GM21367 (cell line): ENCODE measurements around the gene JADE2.
"Not testable (repeated sequence)": the region's sequence is repeated elsewhere in the genome, so short reads cannot be mapped to it uniquely, and the experiment has no call there.

Experiments used
- ATAC-seq: cut with Tn5 transposase; IDR thresholded peaks from one replicate; pipeline ENCODE4 v1.9.1; 2021; ENCODE audit not compliant: unreplicated experiment

Gene JADE2

GRCh38 chr5:134507452-134507851 lies 18.0 kb upstream of the JADE2 start:
- ATAC-seq: no peak

DNA sequence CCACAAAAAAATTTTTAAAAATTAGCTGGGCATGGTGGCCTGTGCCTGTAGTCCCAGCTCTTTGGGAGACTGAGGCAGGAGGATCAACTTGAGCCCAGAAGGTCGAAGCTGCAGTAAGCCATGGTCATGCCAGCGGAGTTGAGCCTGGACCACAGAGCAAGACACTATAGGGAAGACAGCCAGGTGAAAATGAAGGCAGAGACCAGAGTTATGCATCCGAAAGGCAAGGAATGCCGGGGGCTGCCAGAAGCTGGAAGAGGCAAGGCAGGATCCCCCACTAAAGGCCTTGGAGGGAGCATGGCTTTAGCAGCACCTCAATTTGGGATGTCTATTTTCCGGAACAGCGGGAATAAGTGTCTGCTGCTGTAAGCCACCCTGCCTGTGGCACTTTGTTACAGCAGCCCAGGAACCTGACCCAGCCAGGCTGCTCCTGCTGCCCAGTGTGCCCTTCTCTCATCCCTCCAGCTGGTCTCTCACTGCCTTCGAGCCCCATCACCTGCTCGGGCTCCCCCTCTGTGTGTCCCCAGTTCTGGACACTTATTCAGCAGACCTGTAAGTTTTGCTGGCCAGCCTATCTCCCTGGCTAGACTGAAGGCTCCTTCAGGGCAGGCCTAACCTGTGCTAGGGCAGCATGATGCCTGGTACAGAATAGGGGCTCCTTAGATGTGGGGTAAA lies 16.8 kb upstream of the JADE2 start:
- no peak for ATAC-seq

GRCh38 chr5:134509308-134510040 lies 16.0 kb upstream of the JADE2 start:
- ATAC-seq: no peak

- no peak for ATAC-seq
Observed at GRCh38 chr5:134510970-134511795, 14.3 kb upstream of the JADE2 start.

DNA sequence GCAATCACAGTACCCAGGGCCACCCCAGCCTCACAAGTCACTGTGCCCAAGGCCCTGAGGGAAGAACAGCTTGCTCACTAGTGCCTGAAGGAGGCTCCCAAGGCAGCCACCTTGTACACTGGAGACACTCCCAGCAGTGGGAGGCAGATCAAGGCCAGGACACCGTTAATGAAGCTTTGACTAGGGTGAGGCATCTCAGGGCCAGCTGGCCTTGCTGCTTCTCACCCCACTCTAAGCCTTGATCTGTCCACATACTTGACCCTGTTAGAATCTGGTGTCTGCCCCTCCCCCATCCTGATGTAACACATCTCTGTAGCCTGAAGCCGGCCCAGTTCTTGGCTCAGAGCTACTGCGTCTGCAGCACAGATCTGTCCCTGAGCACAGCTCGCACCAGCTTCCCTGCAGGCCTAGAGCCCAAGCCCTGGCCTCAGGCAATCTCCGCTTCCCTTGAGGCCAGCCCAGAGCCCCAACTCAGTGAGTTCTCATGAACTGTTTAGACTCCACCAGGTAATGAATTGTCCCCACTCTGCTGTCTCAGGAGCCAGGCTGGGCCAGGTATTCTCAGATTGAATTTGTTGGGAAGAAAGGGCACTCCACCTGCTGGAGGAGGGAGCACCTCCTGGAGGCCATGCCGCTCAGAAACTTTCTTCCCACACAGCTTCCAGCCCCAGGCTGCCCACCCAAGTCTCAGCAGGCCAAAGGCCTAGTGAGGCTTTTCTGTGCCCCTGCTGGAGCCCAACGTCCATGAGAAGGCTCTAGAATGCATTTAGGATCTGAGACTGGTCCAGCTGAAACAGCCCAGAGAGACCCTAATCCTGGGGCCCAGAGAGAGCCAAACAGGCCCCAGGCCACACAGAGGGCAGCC lies 13.4 kb upstream of the JADE2 start:
- ATAC-seq: no peak

- no peak for ATAC-seq
Observed at GRCh38 chr5:134512661-134512999, 12.8 kb upstream of the JADE2 start.

DNA sequence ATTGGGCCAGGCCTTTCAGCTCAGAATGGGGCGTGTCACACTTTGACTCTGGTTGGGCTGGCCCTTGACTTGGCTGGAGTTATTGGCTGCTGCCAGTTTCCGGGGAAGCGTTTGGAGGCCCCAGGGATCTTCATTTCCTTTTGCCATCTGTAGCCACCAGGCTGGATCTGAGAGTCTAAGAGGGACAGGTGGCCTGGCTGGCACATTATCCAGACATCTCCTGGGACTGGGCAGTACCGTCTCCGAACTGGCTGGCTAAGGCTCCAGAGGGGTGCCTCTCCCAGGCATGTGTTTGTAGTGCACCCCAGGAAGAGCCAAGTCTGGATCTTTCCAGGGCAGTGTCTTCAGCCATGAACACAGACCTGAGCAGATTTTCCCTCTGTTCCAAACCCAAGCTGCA lies 9.7 kb upstream of the JADE2 start:
- no peak for ATAC-seq

DNA sequence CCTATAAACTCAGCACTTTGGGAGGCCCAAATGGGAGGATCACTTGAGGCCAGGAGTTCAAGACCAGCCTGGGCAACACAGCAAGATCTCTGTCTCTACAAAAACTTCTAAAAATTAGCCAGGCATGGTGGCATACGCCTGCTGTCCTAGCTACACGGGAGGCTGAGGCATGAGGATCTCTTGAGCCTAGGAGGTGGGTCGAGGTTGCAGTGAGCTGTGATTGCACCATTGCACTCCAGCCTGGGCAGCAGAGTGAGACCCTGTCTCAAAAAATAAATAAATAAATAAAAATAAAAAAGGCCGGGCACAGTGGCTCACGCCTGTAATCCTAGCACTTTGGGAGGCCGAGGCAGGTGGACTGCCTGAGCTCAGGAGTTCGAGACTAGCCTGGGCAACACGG lies 8.5 kb upstream of the JADE2 start:
- ATAC-seq: not testable (repeated sequence)

DNA sequence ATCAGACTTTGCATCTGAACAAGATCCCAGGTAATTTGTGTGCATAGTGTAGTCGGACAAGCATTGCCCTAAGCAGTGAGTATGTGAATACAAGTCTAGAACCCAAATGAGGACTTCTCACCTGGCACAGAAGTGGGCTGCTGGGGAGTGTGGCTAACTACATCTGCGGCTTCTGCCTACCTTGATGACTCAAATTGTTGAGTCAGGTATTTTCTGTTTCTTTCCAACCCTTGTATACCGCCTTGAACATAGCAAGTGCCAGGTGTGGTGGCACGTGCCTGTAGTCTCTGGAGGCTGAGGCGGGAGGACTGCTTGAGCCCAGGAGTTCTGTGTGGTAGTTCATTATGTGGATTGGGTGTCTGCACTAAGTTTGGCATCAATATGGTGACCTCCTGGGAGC lies 7.9 kb upstream of the JADE2 start:
- ATAC-seq: no peak

- ATAC-seq: no peak
Observed at GRCh38 chr5:134519989-134520388, 5.5 kb upstream of the JADE2 start.

DNA sequence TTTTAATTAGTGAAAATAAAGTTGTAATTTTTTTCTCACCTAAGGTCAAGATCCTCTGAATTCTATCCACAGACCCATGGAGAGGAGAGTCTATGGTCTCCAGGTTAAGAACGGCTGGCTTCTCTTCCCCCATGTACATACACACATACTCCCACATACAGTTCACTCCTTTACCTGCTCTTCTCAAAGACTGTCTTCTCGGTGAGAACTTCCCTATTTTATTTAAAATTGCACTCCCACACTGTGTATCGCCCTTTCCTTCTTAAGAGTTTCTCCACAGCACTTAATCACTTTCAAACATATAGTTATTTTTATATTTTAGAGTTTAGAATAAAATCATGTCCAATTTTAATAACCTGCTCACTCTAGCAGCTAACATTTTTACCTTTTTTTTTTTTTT lies 3.6 kb upstream of the JADE2 start:
- ATAC-seq: no peak

GRCh38 chr5:134523543-134524271 lies 1.8 kb upstream of the JADE2 start:
- no peak for ATAC-seq

DNA sequence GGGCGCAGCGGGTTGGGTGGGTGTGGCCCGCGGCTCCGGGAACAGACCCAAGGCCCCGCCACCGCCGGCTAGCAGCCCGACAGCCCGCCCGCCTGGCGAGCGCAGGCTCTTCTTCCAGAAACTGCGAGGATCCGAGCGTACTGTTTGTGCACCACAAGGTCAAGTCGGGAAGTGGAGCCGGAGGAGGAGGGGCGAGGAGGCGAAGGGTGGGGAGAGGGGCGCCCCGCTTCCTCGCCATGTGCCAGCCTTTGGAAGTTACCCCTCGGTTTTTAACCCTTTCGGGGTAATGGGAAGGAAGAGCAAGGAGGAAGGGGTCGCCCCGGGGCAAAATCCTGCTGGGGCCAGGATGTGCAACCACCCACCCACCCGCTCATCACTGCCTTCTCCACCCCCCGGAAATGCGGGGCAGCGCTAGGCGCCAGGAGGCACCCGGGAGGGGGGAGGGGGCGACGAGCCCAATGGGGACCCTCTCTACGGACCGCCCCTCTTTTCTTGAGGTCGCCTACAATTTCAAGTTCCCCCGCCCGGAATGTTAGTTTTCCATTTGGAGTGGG lies 1.1 kb upstream of the JADE2 start:
- no peak for ATAC-seq

GRCh38 chr5:134525683-134526482 lies 413 bp downstream of the JADE2 start:
- no peak for ATAC-seq

DNA sequence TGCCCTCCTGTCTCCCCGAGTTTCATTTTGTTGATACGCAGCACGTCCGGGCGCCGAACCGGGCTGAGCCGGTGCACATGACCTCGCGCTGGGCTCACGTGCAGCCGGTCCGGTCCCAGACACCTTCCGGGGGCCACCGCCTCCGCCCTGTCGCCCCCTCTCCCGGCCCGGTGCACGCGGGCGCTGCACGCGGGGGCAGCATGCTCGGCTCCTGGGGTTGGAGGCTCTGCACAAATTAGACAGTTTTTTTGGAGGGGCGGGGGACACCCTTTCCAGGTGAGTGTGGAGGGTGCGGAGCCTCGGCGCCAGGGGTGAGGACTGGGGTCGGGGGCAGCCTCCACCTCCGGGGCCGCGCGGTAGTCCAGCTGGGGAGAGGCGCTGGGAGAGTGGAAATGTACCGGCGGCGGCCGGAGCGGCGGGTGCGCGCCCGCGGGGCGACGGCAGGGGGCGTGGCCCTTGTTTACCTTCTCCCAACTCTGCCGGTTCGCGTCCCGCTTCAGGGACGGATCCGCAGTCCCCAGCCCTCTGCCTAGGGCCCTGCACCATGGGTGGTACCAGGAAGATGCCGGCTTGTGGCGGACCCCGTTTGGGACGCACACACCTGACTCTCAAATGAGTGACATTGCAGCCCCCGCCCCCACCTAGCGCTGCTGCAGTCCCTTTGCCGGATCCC lies 1.1 kb downstream of the JADE2 start:
- ATAC-seq: peak; percentile 21

DNA sequence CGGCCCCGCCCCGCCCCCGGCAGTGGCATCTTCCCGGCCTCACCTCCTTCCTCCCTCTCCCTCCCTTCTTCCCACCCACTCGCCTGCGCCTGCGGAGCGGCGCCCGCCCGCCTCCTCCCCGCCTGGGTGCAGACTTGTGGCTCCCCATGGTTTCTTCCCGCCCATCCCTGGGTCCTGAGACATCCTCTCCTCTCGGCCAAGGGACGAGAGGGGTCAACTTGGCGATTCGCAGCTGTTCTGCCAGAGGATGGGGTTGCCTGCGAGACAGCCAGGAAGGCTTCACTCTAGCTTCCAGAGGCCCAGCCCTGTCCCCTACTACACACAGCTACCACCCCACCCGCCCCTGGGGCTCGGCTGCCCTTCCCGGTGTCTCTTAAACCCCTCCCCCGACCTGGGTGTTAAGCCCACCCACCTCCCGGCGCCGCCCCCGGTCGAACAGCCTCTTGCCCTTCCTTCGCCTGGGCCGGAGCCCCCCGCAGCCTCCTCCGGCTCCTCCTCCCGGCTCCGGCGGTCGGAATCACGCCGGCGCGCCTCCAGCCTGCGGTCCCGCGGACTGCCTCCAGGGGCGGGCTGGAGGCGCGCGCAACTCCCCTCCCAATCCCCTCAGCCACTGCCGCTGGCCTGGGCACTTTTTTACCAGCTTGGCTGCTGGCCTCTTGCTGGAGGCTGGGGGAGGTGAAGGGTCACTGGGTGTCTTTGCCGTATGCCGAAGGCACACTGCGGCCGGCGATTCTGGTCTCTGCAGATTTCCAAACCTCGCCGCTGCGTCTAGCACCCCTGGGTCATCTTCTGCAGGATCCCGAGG lies 1.9 kb downstream of the JADE2 start:
- peak; percentile 34 for ATAC-seq

- ATAC-seq: no peak
Observed at GRCh38 chr5:134527961-134528424, 2.5 kb downstream of the JADE2 start.

DNA sequence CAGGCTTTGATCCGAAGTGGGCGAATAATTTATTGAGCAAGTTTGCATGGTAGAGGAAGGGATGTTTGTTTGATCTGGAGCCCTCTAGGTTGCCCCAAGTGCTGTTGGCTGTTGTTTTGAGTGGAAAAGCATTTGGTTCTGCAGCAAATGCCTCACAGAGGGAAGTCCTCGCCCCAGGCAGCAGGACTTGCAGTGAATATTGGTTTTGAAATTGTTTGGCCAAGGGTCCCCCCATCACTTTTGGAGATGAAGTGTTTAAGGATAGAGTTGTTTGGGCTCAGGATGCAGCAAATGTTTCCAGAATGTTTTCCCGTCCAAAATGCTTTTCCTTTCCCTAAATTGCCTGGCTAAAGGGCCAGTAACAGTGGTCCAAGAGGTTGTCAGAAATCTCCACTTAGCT lies 3.1 kb downstream of the JADE2 start:
- no peak for ATAC-seq
